Mammary epithelial cell (primary cell): ENCODE results near the gene BTN1A1.

Source experiments
- EZH2 ChIP-seq: IDR thresholded peaks from 2 replicates; pipeline ENCODE4 v1.6.1; 2012; ENCODE audit warnings: low read length, inconsistent platforms, borderline replicate concordance
- TF ChIP-seq, protein P1 (sequence below), 2 donors: IDR thresholded peaks in 1 of 2; conservative IDR thresholded peaks in 1 of 2; 2 replicates each; pipeline ENCODE4 v1.5.1; 2011 to 2012; ENCODE audit warnings: inconsistent platforms in 2 of 2, low read length in 2 of 2, mild to moderate bottlenecking in 2 of 2, control low read depth in 1 of 2, low read depth in 1 of 2; ENCODE audit not compliant: insufficient read depth in 1 of 2; ENCODE audit errors: extremely low read depth in 1 of 2

DNA sequence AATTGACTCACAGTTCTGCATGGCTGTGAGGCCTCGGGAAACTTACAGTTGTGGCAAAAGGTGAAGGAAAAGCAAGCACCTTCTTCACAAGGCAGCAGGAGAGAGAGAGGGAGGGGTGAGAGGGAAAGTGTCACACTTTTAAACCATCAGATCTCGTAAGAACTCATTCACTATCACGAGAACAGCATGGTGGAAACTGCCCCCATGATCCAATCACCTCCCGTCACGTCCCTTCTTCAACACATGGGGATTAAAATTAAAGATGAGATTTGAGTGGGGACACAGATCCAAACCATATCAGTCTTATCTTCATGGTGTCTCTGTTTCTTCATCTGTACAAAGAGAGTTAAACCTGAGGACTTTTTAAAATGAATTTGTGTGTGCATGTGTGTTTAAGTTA, 13.7 kb upstream of the BTN1A1 start:
- TF ChIP-seq, protein P1, sequence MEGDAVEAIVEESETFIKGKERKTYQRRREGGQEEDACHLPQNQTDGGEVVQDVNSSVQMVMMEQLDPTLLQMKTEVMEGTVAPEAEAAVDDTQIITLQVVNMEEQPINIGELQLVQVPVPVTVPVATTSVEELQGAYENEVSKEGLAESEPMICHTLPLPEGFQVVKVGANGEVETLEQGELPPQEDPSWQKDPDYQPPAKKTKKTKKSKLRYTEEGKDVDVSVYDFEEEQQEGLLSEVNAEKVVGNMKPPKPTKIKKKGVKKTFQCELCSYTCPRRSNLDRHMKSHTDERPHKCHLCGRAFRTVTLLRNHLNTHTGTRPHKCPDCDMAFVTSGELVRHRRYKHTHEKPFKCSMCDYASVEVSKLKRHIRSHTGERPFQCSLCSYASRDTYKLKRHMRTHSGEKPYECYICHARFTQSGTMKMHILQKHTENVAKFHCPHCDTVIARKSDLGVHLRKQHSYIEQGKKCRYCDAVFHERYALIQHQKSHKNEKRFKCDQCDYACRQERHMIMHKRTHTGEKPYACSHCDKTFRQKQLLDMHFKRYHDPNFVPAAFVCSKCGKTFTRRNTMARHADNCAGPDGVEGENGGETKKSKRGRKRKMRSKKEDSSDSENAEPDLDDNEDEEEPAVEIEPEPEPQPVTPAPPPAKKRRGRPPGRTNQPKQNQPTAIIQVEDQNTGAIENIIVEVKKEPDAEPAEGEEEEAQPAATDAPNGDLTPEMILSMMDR (conservative IDR thresholded peaks at IDR 0.05 in 1 of 2, IDR thresholded peaks at IDR 0.05 in 1 of 2; ENCODE audit: extremely low read depth in 1 of 2, insufficient read depth in 1 of 2, low read depth in 1 of 2, low read length in 2 of 2) = no peak
- TF ChIP-seq EZH2 = no peak
